Naive B cell (primary cell): Measurements from ENCODE around the gene PEMT. TPM values are rescaled to one million over a fixed set of nuclear protein-coding genes. Genes with fewer than 3 reads are reported as not detected.

ENCODE experiments used
- ATAC-seq, 2 donors: fragments of 150-1000 bp; cut with Tn5 transposase; 2 replicates each; pipeline ENCODE4 v1.10.0; 2021; ENCODE audit warnings: low read depth in 2 of 2, mild to moderate bottlenecking in 2 of 2, moderate library complexity in 2 of 2
- DNase-seq: peaks from one replicate; pipeline ENCODE4 v3.0.0; 2022
- H3K27ac Mint-ChIP-seq, 6 donors: one replicate each; pipeline ENCODE4 v1.8.0; 2020 to 2022; ENCODE audit warnings: mild to moderate bottlenecking in 6 of 6, mixed read lengths in 6 of 6, moderate library complexity in 5 of 6, inconsistent platforms in 2 of 6
- H3K27me3 Mint-ChIP-seq, 3 donors: one replicate each; pipeline ENCODE4 v1.8.0; 2021 to 2022; ENCODE audit warnings: mixed read lengths in 3 of 3, mild to moderate bottlenecking in 1 of 3
- H3K36me3 Mint-ChIP-seq, 2 donors: one replicate each; pipeline ENCODE4 v1.8.0; 2020 to 2022; ENCODE audit warnings: mixed read lengths in 2 of 2, inconsistent platforms in 1 of 2, mild to moderate bottlenecking in 1 of 2
- H3K4me1 Mint-ChIP-seq, 3 donors: one replicate each; pipeline ENCODE4 v1.8.0; 2020 to 2022; ENCODE audit warnings: mixed read lengths in 3 of 3, inconsistent platforms in 1 of 3, mild to moderate bottlenecking in 1 of 3, moderate library complexity in 1 of 3
- H3K4me3 Mint-ChIP-seq, 8 donors: one replicate each; pipeline ENCODE4 v1.8.0; 2020 to 2022; ENCODE audit warnings: mild to moderate bottlenecking in 8 of 8, mixed read lengths in 8 of 8, moderate library complexity in 8 of 8, inconsistent platforms in 2 of 8
- H3K9me3 Mint-ChIP-seq, 7 donors: one replicate each; pipeline ENCODE4 v1.8.0; 2020 to 2022; ENCODE audit warnings: mixed read lengths in 7 of 7, mild to moderate bottlenecking in 5 of 7, inconsistent platforms in 2 of 7, moderate library complexity in 1 of 7
- polyA plus RNA-seq, 6 donors: library from polyadenylated mRNA; unstranded; fragments of 300-500 nt; fragmentation: Illumina TruSeq; gene quantifications; one replicate each; pipeline ENCODE4 v1.2.3, GENCODE V29; 2021; ENCODE audit warnings: low read depth in 6 of 6

The PEMT gene
- polyA plus RNA-seq, 6 donors from 2014 or later, result 16.3 to 28.0 (median 21.3) TPM

- H3K27me3 Mint-ChIP-seq, result no peaks in the 10 kb centered on the region
- H3K36me3 Mint-ChIP-seq, result peaks cover 0 to 5% of the 10 kb centered on the region in 2 donors
- DNase-seq (no peak), ATAC-seq (no peak)
- H3K4me3 Mint-ChIP-seq, result no peak overlapping the region
- peaks cover 0 to 10% (median 5%) of the 10 kb centered on the region in 3 donors for H3K4me1 Mint-ChIP-seq
- H3K9me3 Mint-ChIP-seq, result no peaks in the 10 kb centered on the region
- H3K27ac Mint-ChIP-seq, result no peak overlapping the region
Measured at GRCh38 chr17:17512866-17513265, 78.6 kb downstream of the PEMT start.

GRCh38 chr17:17511881-17512858 lies 79.3 kb downstream of the PEMT start:
- ATAC-seq (no peak), DNase-seq (no peak)
- Mint-ChIP-seq H3K36me3 (peaks cover 0 to 5% of the 10 kb centered on the region in 2 donors), H3K4me3 (peak overlapping the region in 1 of 8 donors; percentile 29), H3K27ac (no peak overlapping the region), H3K27me3 (no peaks in the 10 kb centered on the region), H3K9me3 (no peaks in the 10 kb centered on the region), H3K4me1 (peaks cover 0 to 10% (median 5%) of the 10 kb centered on the region in 3 donors)

GRCh38 chr17:17511293-17511741 lies 80.2 kb downstream of the PEMT start:
- peaks cover 0 to 5% of the 10 kb centered on the region in 2 donors for H3K36me3 Mint-ChIP-seq
- H3K27ac Mint-ChIP-seq, result peak overlapping the region in 2 of 6 donors; percentile 49 to 50
- DNase-seq (no peak), ATAC-seq (no peak)
- H3K9me3 Mint-ChIP-seq, result no peaks in the 10 kb centered on the region
- H3K27me3 Mint-ChIP-seq, result no peaks in the 10 kb centered on the region
- H3K4me1 Mint-ChIP-seq, result peaks cover 0 to 10% (median 5%) of the 10 kb centered on the region in 3 donors
- H3K4me3 Mint-ChIP-seq, result no peak overlapping the region

- DNase-seq, result no peak
- peaks cover 0 to 10% (median 5%) of the 10 kb centered on the region in 3 donors for H3K4me1 Mint-ChIP-seq
- no peak for ATAC-seq
- no peaks in the 10 kb centered on the region for H3K36me3 Mint-ChIP-seq
- H3K27me3 Mint-ChIP-seq, result no peaks in the 10 kb centered on the region
- no peak overlapping the region for H3K4me3 Mint-ChIP-seq
- peak overlapping the region in 2 of 6 donors; percentile 49 to 50 for H3K27ac Mint-ChIP-seq
- no peaks in the 10 kb centered on the region for H3K9me3 Mint-ChIP-seq
Measured at GRCh38 chr17:17510456-17511292, 80.8 kb downstream of the PEMT start.

- H3K36me3 Mint-ChIP-seq, result no peaks in the 10 kb centered on the region
- ATAC-seq (no peak), DNase-seq (no peak)
- no peaks in the 10 kb centered on the region for H3K9me3 Mint-ChIP-seq
- no peak overlapping the region for H3K4me3 Mint-ChIP-seq
- peaks cover 0 to 10% (median 5%) of the 10 kb centered on the region in 3 donors for H3K4me1 Mint-ChIP-seq
- H3K27me3 Mint-ChIP-seq, result no peaks in the 10 kb centered on the region
- H3K27ac Mint-ChIP-seq, result no peak overlapping the region
Measured at GRCh38 chr17:17509601-17510425, 81.7 kb downstream of the PEMT start.

GRCh38 chr17:17508646-17509591 lies 82.6 kb downstream of the PEMT start:
- DNase-seq (no peak), ATAC-seq (no peak)
- peaks cover 0 to 10% (median 5%) of the 10 kb centered on the region in 3 donors for H3K4me1 Mint-ChIP-seq
- no peaks in the 10 kb centered on the region for H3K36me3 Mint-ChIP-seq
- no peak overlapping the region for H3K4me3 Mint-ChIP-seq
- H3K9me3 Mint-ChIP-seq, result no peaks in the 10 kb centered on the region
- H3K27me3 Mint-ChIP-seq, result no peaks in the 10 kb centered on the region
- no peak overlapping the region for H3K27ac Mint-ChIP-seq

GRCh38 chr17:17508019-17508535 lies 83.4 kb downstream of the PEMT start:
- Mint-ChIP-seq H3K27me3 (no peaks in the 10 kb centered on the region), H3K27ac (peak overlapping the region in 2 of 6 donors; percentile 30 to 84), H3K4me1 (peaks cover 0 to 14% (median 5%) of the 10 kb centered on the region in 3 donors), H3K36me3 (no peaks in the 10 kb centered on the region), H3K9me3 (no peaks in the 10 kb centered on the region), H3K4me3 (no peak overlapping the region)
- ATAC-seq, result no peak
- DNase-seq, result no peak

GRCh38 chr17:17507465-17508011 lies 84.0 kb downstream of the PEMT start:
- no peaks in the 10 kb centered on the region for H3K36me3 Mint-ChIP-seq
- H3K9me3 Mint-ChIP-seq, result no peaks in the 10 kb centered on the region
- DNase-seq, result no peak
- peaks cover 0 to 14% (median 5%) of the 10 kb centered on the region in 3 donors for H3K4me1 Mint-ChIP-seq
- H3K27me3 Mint-ChIP-seq, result peaks cover 0 to 4% (median 0%) of the 10 kb centered on the region in 3 donors
- ATAC-seq, result no peak
- H3K4me3 Mint-ChIP-seq, result no peak overlapping the region
- peak overlapping the region in 1 of 6 donors; percentile 84 for H3K27ac Mint-ChIP-seq

- Mint-ChIP-seq H3K4me1 (peaks cover 0 to 14% (median 5%) of the 10 kb centered on the region in 3 donors), H3K27me3 (peaks cover 0 to 4% (median 0%) of the 10 kb centered on the region in 3 donors), H3K4me3 (no peak overlapping the region), H3K36me3 (no peaks in the 10 kb centered on the region), H3K9me3 (no peaks in the 10 kb centered on the region), H3K27ac (no peak overlapping the region)
- DNase-seq (no peak), ATAC-seq (no peak)
Measured at GRCh38 chr17:17506893-17507464, 84.5 kb downstream of the PEMT start.

- Mint-ChIP-seq H3K9me3 (no peaks in the 10 kb centered on the region), H3K4me1 (peaks cover 0 to 14% (median 5%) of the 10 kb centered on the region in 3 donors), H3K27ac (no peak overlapping the region), H3K36me3 (no peaks in the 10 kb centered on the region), H3K27me3 (peaks cover 0 to 6% (median 0%) of the 10 kb centered on the region in 3 donors), H3K4me3 (no peak overlapping the region)
- ATAC-seq (no peak), DNase-seq (no peak)
Measured at GRCh38 chr17:17506181-17506741, 85.2 kb downstream of the PEMT start.

- H3K9me3 Mint-ChIP-seq, result no peaks in the 10 kb centered on the region
- DNase-seq (no peak), ATAC-seq (no peak)
- no peaks in the 10 kb centered on the region for H3K36me3 Mint-ChIP-seq
- H3K27ac Mint-ChIP-seq, result peak overlapping the region in 1 of 6 donors; percentile 27
- peaks cover 0 to 11% (median 5%) of the 10 kb centered on the region in 3 donors for H3K4me1 Mint-ChIP-seq
- H3K4me3 Mint-ChIP-seq, result no peak overlapping the region
- peaks cover 0 to 9% (median 0%) of the 10 kb centered on the region in 3 donors for H3K27me3 Mint-ChIP-seq
Measured at GRCh38 chr17:17505610-17506171, 85.8 kb downstream of the PEMT start.
